Mesendoderm (in vitro differentiated cells): ENCODE data around the gene IKBKG.
"Not testable (repeated sequence)": the region's sequence is repeated elsewhere in the genome, so short reads cannot be mapped to it uniquely, and the experiment has no call there.

Experiments
- DNase-seq: peaks from one replicate; pipeline ENCODE4 v3.0.0; 2013
- H2AK5ac ChIP-seq: 2 replicates; pipeline ENCODE4 v1.6.1; 2013; ENCODE audit warnings: low read length, inconsistent platforms
- H2BK120ac ChIP-seq: 2 replicates; pipeline ENCODE4 v1.6.1; 2013; ENCODE audit warnings: low read depth, mild to moderate bottlenecking, low read length, moderate library complexity, mixed read lengths
- H2BK15ac ChIP-seq: replicated peaks from 2 replicates; pipeline ENCODE4 v1.6.1; 2013; ENCODE audit warnings: low read depth, mild to moderate bottlenecking, moderate library complexity
- H2BK5ac ChIP-seq: 2 replicates; pipeline ENCODE4 v1.6.1; 2013; ENCODE audit warnings: low read length, inconsistent platforms
- H3K18ac ChIP-seq: 2 replicates; pipeline ENCODE4 v1.6.1; 2013; ENCODE audit warnings: mild to moderate bottlenecking, low read length, mixed read lengths
- H3K23ac ChIP-seq: one replicate; pipeline ENCODE4 v1.6.1; 2013; ENCODE audit warnings: low read length
- H3K27ac ChIP-seq: 2 replicates; pipeline ENCODE4 v1.5.1; 2013; ENCODE audit warnings: low read depth, mild to moderate bottlenecking, inconsistent platforms, low read length, moderate library complexity
- H3K27me3 ChIP-seq: 2 replicates; pipeline ENCODE4 v1.6.1; 2013; ENCODE audit warnings: low read length, control low read depth, mild to moderate bottlenecking, inconsistent platforms; ENCODE audit not compliant: insufficient read depth, poor library complexity
- H3K36me3 ChIP-seq: 2 replicates; pipeline ENCODE4 v1.6.1; 2013; ENCODE audit warnings: low read length, inconsistent platforms; ENCODE audit not compliant: control insufficient read depth, insufficient read depth
- H3K4ac ChIP-seq: one replicate; pipeline ENCODE4 v1.6.1; 2013; ENCODE audit warnings: low read depth, mild to moderate bottlenecking, low read length, moderate library complexity
- H3K4me1 ChIP-seq: 2 replicates; pipeline ENCODE4 v1.6.1; 2013; ENCODE audit warnings: low read depth, low read length, inconsistent platforms; ENCODE audit not compliant: control insufficient read depth
- H3K4me2 ChIP-seq: 2 replicates; pipeline ENCODE4 v1.6.1; 2013; ENCODE audit warnings: low read length
- H3K4me3 ChIP-seq: 2 replicates; pipeline ENCODE4 v1.5.1; 2013; ENCODE audit warnings: mild to moderate bottlenecking, low read length
- H3K56ac ChIP-seq: one replicate; pipeline ENCODE4 v1.6.1; 2013; ENCODE audit warnings: low read length
- H3K79me1 ChIP-seq: 2 replicates; pipeline ENCODE4 v1.6.1; 2013; ENCODE audit warnings: low read length, inconsistent platforms
- H3K79me2 ChIP-seq: 2 replicates; pipeline ENCODE4 v1.6.1; 2013; ENCODE audit warnings: mild to moderate bottlenecking, low read length; ENCODE audit not compliant: control insufficient read depth, insufficient read depth
- H3K9ac ChIP-seq: 2 replicates; pipeline ENCODE4 v1.6.1; 2013; ENCODE audit warnings: low read length, inconsistent platforms
- H4K5ac ChIP-seq: one replicate; pipeline ENCODE4 v1.6.1; 2013; ENCODE audit warnings: low read length
- H4K8ac ChIP-seq: one replicate; pipeline ENCODE4 v1.6.1; 2013; ENCODE audit warnings: low read depth, mild to moderate bottlenecking, control low read depth, low read length, moderate library complexity
- WGBS: extraction: QIAGEN DNeasy Blood & Tissue Kit; methylation state at CpG from one replicate; pipeline ENCODE4 v1.1.7; 2013; ENCODE audit warnings: low lambda C conversion rate, missing lambda C conversion rate; ENCODE audit not compliant: insufficient coverage; ENCODE audit errors: extremely low coverage; 5-methylcytosine and 5-hydroxymethylcytosine counted together

Gene IKBKG

DNA sequence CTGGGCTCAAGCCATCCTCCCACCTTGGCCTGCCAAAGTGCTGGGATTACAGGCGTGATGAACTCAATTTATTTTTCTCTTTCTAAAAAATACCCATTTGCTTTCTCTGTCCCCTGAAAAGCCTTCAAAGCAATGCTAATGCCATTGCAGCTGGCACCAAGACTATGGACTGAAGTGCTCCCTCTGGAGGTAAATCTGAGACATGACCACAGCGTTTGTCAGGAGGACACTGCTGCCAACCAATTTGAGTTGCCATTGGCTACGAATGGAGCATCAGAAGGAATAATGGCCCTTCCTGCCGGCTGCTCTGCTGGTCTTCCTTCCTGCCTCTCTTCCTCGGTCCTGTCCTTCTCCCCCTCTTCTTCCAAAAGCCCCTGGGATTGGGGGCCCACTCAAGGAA, 27.7 kb downstream of the IKBKG start:
- not testable (repeated sequence) for H3K23ac ChIP-seq, H3K18ac ChIP-seq, DNase-seq, H4K5ac ChIP-seq, H3K4me1 ChIP-seq, H2BK5ac ChIP-seq, H2BK120ac ChIP-seq, H4K8ac ChIP-seq, H2BK15ac ChIP-seq, H3K79me2 ChIP-seq, H3K27me3 ChIP-seq, H3K79me1 ChIP-seq, H3K4me2 ChIP-seq, H3K56ac ChIP-seq, H3K4me3 ChIP-seq, H3K36me3 ChIP-seq, H3K9ac ChIP-seq, H3K4ac ChIP-seq, H2AK5ac ChIP-seq, H3K27ac ChIP-seq
- no CpG with 5 or more reads among the region's 5 CpGs for WGBS

DNA sequence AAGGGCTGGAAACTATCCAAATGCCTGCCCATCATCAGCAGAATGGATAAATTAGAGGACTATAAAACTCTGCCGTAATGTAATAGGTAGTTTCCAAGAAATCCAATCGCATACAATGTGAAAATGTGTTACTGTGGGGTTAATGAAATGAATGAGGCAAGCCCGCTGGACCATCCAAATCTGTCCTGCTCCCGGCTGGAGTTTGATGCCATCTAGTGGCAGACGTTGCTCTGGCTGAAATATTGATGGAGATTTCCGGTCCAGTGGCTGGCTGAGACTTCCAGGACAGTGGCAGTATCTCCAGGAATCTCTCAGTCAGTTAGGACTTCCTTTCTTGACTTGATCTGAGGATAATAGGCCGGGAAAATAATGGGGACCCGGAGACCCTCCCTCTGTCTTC, 35.6 kb downstream of the IKBKG start:
- not testable (repeated sequence) for H2BK15ac ChIP-seq, H3K79me2 ChIP-seq, H3K4me3 ChIP-seq, H4K5ac ChIP-seq, H3K18ac ChIP-seq, H3K27me3 ChIP-seq, H3K4me2 ChIP-seq, H2AK5ac ChIP-seq, H4K8ac ChIP-seq, H3K23ac ChIP-seq, H3K79me1 ChIP-seq, H2BK5ac ChIP-seq, H2BK120ac ChIP-seq, H3K36me3 ChIP-seq, H3K9ac ChIP-seq, H3K56ac ChIP-seq, DNase-seq, H3K4ac ChIP-seq, H3K4me1 ChIP-seq, H3K27ac ChIP-seq
- WGBS, result no CpG with 5 or more reads among the region's 8 CpGs

GRCh38 chrX:154584585-154585183, 37.3 kb downstream of the IKBKG start, which contains the start of gene CTAG1A:
Gene CTAG1A, plus strand, starts transcription at chrX:154585133. Its CDS starts 74 bp downstream, at chrX:154585207.
- not testable (repeated sequence) for H3K79me1 ChIP-seq, H3K79me2 ChIP-seq, H3K36me3 ChIP-seq, H4K5ac ChIP-seq, H3K4me3 ChIP-seq, DNase-seq, H3K27ac ChIP-seq, H3K4me2 ChIP-seq, H2BK120ac ChIP-seq, H2BK5ac ChIP-seq, H3K4me1 ChIP-seq, H3K4ac ChIP-seq, H3K23ac ChIP-seq, H3K9ac ChIP-seq, H3K18ac ChIP-seq, H2BK15ac ChIP-seq, H3K56ac ChIP-seq, H2AK5ac ChIP-seq, H3K27me3 ChIP-seq, H4K8ac ChIP-seq
- WGBS, result no CpG with 5 or more reads among the region's 39 CpGs

DNA sequence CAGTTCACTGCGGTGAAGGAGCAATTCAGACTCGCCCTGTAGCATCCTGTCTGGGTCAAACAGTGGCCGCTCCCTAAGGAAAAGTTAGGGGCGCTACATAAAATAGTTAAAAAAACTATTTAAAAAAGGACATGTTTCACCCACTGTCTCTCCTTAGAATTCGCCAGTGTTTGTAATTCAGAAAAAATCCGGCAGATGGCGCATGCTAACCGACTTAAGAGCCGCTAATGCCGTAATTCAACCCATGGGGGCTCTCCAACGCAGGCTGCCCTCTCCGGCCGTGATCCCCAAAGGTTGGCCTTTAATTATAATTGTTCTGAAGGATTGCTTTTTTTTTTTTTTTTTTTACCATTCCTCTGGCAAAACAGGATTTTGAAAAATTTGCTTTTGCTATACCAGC, 43.0 kb downstream of the IKBKG start:
- not testable (repeated sequence) for H2AK5ac ChIP-seq, H2BK15ac ChIP-seq, H3K4me1 ChIP-seq, H3K79me2 ChIP-seq, H2BK120ac ChIP-seq, H3K18ac ChIP-seq, H3K27ac ChIP-seq, H3K4me3 ChIP-seq, H3K23ac ChIP-seq, H4K5ac ChIP-seq, DNase-seq, H2BK5ac ChIP-seq, H3K27me3 ChIP-seq, H3K56ac ChIP-seq, H3K4me2 ChIP-seq, H3K79me1 ChIP-seq, H3K9ac ChIP-seq, H3K36me3 ChIP-seq, H4K8ac ChIP-seq, H3K4ac ChIP-seq
- WGBS, result no CpG with 5 or more reads among the region's 13 CpGs

- H3K4me1 ChIP-seq, result no peaks in the 10 kb centered on the region
- H3K9ac ChIP-seq, result no peak overlapping the region
- H3K18ac ChIP-seq, result no peak overlapping the region
- no peak overlapping the region for H2BK5ac ChIP-seq
- WGBS, result no CpG with 5 or more reads among the region's 5 CpGs
- no peak overlapping the region for H2AK5ac ChIP-seq
- no peaks in the 10 kb centered on the region for H3K36me3 ChIP-seq
- no peak for DNase-seq
- no peak overlapping the region for H4K5ac ChIP-seq
- no peaks in the 10 kb centered on the region for H3K27me3 ChIP-seq
- no peak overlapping the region for H3K56ac ChIP-seq
- H4K8ac ChIP-seq, result no peak overlapping the region
- H3K4me3 ChIP-seq, result no peak overlapping the region
- no peak overlapping the region for H3K4ac ChIP-seq
- no peak overlapping the region for H2BK15ac ChIP-seq
- H3K79me1 ChIP-seq, result no peaks in the 10 kb centered on the region
- H3K27ac ChIP-seq, result no peak overlapping the region
- H3K79me2 ChIP-seq, result no peaks in the 10 kb centered on the region
- no peak overlapping the region for H3K4me2 ChIP-seq
- no peak overlapping the region for H2BK120ac ChIP-seq
- H3K23ac ChIP-seq, result no peak overlapping the region
Measured at GRCh38 chrX:154592505-154592904, 45.1 kb downstream of the IKBKG start.

GRCh38 chrX:154593201-154593600, 45.8 kb downstream of the IKBKG start:
- Histone ChIP-seq H3K56ac (no peak overlapping the region), H3K23ac (no peak overlapping the region), H3K4me2 (no peak overlapping the region), H3K4me3 (no peak overlapping the region), H3K4me1 (no peaks in the 10 kb centered on the region), H3K27ac (no peak overlapping the region), H3K9ac (no peak overlapping the region), H2AK5ac (no peak overlapping the region), H4K5ac (no peak overlapping the region), H3K79me1 (no peaks in the 10 kb centered on the region), H3K18ac (no peak overlapping the region), H4K8ac (no peak overlapping the region), H2BK120ac (no peak overlapping the region), H2BK15ac (no peak overlapping the region), H3K36me3 (no peaks in the 10 kb centered on the region), H2BK5ac (no peak overlapping the region), H3K27me3 (no peaks in the 10 kb centered on the region), H3K79me2 (no peaks in the 10 kb centered on the region), H3K4ac (no peak overlapping the region)
- WGBS, result no CpG with 5 or more reads among the region's 5 CpGs
- no peak for DNase-seq
